Nephron progenitor cell (in vitro differentiated cells): ENCODE results near the gene BRD1.

Source experiments
- DNase-seq: peaks from one replicate; pipeline ENCODE4 v3.0.0; 2021
- H3K27ac Mint-ChIP-seq: 2 replicates; pipeline ENCODE4 v1.8.0; 2021; ENCODE audit warnings: mild to moderate bottlenecking, moderate library complexity, mixed read lengths
- H3K27me3 Mint-ChIP-seq: 2 replicates; pipeline ENCODE4 v1.8.0; 2021; ENCODE audit warnings: mild to moderate bottlenecking, low read depth, mixed read lengths; ENCODE audit not compliant: poor library complexity
- H3K36me3 Mint-ChIP-seq: 2 replicates; pipeline ENCODE4 v1.8.0; 2021; ENCODE audit warnings: low read depth, mixed read lengths
- H3K4me1 Mint-ChIP-seq: 2 replicates; pipeline ENCODE4 v1.8.0; 2021; ENCODE audit warnings: mixed read lengths
- H3K4me3 Mint-ChIP-seq: 2 replicates; pipeline ENCODE4 v1.8.0; 2021; ENCODE audit warnings: mild to moderate bottlenecking, moderate library complexity, mixed read lengths
- H3K9me3 Mint-ChIP-seq: 2 replicates; pipeline ENCODE4 v1.8.0; 2021; ENCODE audit warnings: mild to moderate bottlenecking, moderate library complexity, mixed read lengths
- TF ChIP-seq, protein P1 (sequence below): fragments of 200-600 bp; sonication (generic); IDR thresholded peaks from 2 replicates; pipeline ENCODE4 v1.5.0; 2021; ENCODE audit warnings: antibody characterized with exemption

The BRD1 gene

DNA sequence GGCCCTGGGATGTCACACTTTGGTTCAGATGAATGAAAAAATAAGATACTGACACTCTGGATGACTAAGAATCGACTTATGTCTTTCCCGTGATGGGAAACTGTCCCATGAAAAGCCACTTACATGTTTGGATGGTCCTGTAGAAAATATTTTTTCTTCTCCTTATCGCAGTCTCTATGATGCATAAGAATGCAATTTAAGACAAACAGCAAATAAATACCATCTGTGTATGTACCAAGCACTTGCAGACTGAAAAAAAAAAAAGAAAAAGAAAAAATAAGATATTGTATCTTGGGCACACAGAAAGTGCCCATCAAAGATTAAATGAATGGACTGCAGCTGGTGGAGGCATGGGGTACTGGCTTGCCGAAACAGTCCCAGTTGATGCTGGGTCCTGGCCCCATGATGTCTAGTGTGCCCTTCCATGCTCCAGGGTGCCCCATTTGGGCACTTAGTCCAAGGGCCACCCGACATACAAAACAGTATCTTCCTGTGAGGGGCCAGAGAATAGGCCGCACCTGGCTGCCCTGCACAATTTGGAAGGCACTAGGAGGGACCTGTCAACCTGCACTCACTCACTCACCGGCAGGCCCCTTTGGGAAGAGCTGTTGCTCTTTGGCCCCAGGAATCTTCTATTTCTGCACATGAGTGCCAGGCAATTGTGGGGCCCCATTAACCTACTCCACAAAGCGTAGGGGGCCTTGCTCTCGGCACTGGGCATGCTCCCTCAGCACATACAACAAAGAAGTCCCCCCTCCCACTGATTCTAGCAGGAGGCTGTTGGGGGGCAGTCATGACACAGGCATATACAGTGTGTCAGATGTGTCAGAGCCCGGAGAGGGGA, 23.5 kb upstream of the BRD1 start:
- Mint-ChIP-seq H3K4me1 (peaks cover 24% of the 10 kb centered on the region), H3K27ac (no peak overlapping the region), H3K36me3 (no peaks in the 10 kb centered on the region), H3K27me3 (peaks cover 68% of the 10 kb centered on the region), H3K4me3 (peak overlapping the region; percentile 78), H3K9me3 (no peaks in the 10 kb centered on the region)
- TF ChIP-seq, protein P1, sequence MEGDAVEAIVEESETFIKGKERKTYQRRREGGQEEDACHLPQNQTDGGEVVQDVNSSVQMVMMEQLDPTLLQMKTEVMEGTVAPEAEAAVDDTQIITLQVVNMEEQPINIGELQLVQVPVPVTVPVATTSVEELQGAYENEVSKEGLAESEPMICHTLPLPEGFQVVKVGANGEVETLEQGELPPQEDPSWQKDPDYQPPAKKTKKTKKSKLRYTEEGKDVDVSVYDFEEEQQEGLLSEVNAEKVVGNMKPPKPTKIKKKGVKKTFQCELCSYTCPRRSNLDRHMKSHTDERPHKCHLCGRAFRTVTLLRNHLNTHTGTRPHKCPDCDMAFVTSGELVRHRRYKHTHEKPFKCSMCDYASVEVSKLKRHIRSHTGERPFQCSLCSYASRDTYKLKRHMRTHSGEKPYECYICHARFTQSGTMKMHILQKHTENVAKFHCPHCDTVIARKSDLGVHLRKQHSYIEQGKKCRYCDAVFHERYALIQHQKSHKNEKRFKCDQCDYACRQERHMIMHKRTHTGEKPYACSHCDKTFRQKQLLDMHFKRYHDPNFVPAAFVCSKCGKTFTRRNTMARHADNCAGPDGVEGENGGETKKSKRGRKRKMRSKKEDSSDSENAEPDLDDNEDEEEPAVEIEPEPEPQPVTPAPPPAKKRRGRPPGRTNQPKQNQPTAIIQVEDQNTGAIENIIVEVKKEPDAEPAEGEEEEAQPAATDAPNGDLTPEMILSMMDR = no peak
- DNase-seq = no peak

DNA sequence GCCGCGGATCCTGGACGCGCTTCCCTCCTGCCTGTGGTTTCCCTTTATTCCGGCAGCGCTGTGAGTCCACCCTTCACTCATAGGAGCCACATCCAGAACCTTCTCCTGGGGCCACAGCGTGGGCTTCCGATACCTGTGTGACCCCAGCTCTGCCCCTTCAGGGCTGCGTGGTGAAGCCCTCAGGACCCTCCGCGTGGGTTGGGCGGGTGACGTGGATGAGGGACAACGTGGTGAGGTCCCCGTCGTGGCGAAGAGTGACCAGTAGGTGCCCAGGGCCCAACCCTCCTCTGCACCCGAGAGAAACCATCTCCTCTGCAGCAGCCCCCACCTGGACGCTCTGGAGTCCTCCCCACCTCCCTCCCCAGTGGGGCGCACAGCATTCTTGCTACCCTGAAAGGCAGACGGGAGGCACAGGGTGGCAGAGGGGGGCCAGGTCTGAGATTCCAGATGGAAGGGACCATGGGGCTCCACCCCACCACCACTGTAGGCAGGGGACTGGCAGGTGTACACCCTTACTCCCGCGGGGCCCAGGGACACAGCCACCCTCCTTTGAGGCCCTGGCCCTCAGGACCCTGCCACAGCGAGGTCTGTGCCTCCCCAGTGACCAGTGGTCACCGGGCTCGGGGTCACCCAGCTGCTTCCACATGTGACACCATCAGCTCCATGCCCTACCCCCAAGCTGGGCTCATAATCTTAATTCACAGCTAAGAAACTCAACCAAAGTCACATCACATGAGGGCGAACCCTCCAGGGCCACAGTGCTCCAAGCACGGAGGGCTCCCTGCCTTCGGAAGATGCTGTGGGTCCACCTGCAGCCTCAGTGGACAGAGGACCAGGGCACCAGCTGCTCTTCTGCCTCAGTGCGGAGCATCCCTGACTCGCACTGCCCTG, 22.6 kb upstream of the BRD1 start:
- H3K27ac Mint-ChIP-seq = no peak overlapping the region
- peaks cover 15% of the 10 kb centered on the region for H3K4me1 Mint-ChIP-seq

DNA sequence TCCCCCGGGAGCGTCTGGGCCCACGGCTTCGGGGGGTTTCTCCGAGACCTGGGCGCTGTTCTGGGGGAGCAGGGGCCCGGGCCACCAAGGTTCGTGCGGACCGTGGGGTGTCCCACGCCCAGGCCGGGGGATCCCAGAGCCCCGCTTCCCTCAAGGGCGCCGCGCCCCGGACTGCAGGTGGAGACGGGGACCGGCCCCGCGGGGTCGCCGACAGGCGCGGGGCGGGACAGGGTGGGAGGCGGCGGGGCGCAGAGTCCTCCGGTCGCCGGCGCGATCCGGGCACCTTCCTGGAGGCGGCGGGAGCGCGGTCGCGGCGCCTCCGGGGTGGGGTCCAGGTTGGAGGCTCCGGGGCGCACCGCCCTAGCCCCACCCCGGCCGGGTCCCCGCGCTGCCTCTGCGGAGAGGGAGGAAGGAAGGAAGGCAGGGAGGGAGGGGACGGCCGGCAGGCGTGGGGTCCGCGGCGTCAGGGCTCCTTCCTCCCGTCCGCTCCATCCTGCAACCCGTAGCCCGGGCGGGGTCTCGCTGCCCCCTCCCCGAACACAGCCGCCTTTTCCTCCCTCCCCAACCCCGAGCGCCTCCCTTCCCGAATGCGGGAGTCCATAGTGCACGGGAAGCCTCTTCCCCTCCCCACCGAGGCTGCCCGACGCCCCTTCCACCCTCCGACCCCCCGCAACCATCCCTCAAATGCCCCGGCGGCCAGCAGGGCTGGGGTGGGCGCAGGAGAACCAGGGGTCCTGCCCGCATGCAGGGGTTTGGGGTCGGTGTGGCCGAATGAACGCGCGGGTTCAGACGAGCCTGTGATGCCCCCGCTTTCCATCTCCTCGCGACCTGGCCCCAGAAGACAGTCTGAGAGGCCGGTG, 21.7 kb upstream of the BRD1 start:
- H3K27ac Mint-ChIP-seq = no peak overlapping the region

More for the DNA sequence above, 22.6 kb upstream of the BRD1 start:
- no peaks in the 10 kb centered on the region for H3K36me3 Mint-ChIP-seq
- H3K9me3 Mint-ChIP-seq = no peaks in the 10 kb centered on the region
- H3K4me3 Mint-ChIP-seq = peak overlapping the region; percentile 63
- DNase-seq = no peak
- TF ChIP-seq, protein P1 = no peak
- peaks cover 77% of the 10 kb centered on the region for H3K27me3 Mint-ChIP-seq

DNA sequence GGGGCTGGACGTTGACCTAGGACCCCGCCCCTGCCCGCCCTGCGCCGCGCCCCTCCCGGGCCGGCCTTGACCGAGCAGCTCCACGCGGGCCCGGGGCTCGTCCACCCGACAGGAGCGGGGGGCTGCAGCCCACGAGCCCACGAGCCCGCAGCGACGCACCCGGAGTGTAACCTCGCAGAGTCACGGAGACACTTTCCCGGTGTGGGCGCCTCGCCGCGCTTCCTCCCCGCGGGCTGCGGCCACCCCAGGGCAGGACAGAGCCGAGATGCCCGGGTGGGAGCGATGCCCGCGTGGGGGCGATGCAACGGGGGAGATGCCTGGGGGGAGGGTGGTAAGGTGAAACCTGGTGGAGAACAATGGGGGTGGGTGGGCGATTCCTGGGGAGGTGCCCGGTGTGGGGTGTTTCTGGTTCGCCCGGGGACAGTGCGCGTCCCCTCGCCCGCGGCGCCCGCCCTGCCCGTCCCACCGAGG, 21.1 kb upstream of the BRD1 start:
- TF ChIP-seq, protein P1 = no peak
- Mint-ChIP-seq H3K4me3 (no peak overlapping the region), H3K9me3 (no peaks in the 10 kb centered on the region), H3K27me3 (peaks cover 87% of the 10 kb centered on the region), H3K27ac (no peak overlapping the region), H3K36me3 (no peaks in the 10 kb centered on the region), H3K4me1 (peaks cover 5% of the 10 kb centered on the region)
- DNase-seq = no peak

More for the DNA sequence above, 21.7 kb upstream of the BRD1 start:
- no peaks in the 10 kb centered on the region for H3K9me3 Mint-ChIP-seq
- TF ChIP-seq, protein P1 = no peak
- no peaks in the 10 kb centered on the region for H3K36me3 Mint-ChIP-seq
- H3K27me3 Mint-ChIP-seq = peaks cover 83% of the 10 kb centered on the region
- peak; percentile 26 for DNase-seq
- H3K4me3 Mint-ChIP-seq = peak overlapping the region; percentile 63
- H3K4me1 Mint-ChIP-seq = peaks cover 6% of the 10 kb centered on the region
